ENCODE data around the gene SLC7A14. TPM values are rescaled to one million over a fixed set of nuclear protein-coding genes. Genes with fewer than 3 reads are reported as not detected.
"Not testable (repeated sequence)": the region's sequence is repeated elsewhere in the genome, so short reads cannot be mapped to it uniquely, and the experiment has no call there.

Gene SLC7A14
- total RNA-seq, 1 donor, result under 0.01 TPM

- no peaks in the 10 kb centered on the region for H3K9me3 ChIP-seq (ENCODE audit: low read depth, low read length)
- H3K27me3 ChIP-seq (ENCODE audit: insufficient read depth, low read length), result no peaks in the 10 kb centered on the region
- H3K4me1 ChIP-seq (ENCODE audit: insufficient read depth, low read length), result no peaks in the 10 kb centered on the region
- H3K4me3 ChIP-seq (ENCODE audit: low read length), result no peak overlapping the region
Observed at GRCh38 chr3:170605490-170605889, 19.6 kb upstream of the SLC7A14 start.

- Histone ChIP-seq H3K27me3 (ENCODE audit: insufficient read depth, low read length) (no peaks in the 10 kb centered on the region), H3K4me1 (ENCODE audit: insufficient read depth, low read length) (no peaks in the 10 kb centered on the region), H3K4me3 (ENCODE audit: low read length) (no peak overlapping the region), H3K9me3 (ENCODE audit: low read depth, low read length) (no peaks in the 10 kb centered on the region)
Observed at GRCh38 chr3:170603770-170604510, 18.1 kb upstream of the SLC7A14 start.

GRCh38 chr3:170602556-170602955 is 16.7 kb upstream of the SLC7A14 start:
- Histone ChIP-seq H3K27me3 (ENCODE audit: insufficient read depth, low read length) (no peaks in the 10 kb centered on the region), H3K4me3 (ENCODE audit: low read length) (no peak overlapping the region), H3K9me3 (ENCODE audit: low read depth, low read length) (no peaks in the 10 kb centered on the region), H3K4me1 (ENCODE audit: insufficient read depth, low read length) (no peaks in the 10 kb centered on the region)

- no peaks in the 10 kb centered on the region for H3K9me3 ChIP-seq (ENCODE audit: low read depth, low read length)
- H3K27me3 ChIP-seq (ENCODE audit: insufficient read depth, low read length), result no peaks in the 10 kb centered on the region
- no peaks in the 10 kb centered on the region for H3K4me1 ChIP-seq (ENCODE audit: insufficient read depth, low read length)
- no peak overlapping the region for H3K4me3 ChIP-seq (ENCODE audit: low read length)
Observed at GRCh38 chr3:170600005-170600624, 14.2 kb upstream of the SLC7A14 start.

GRCh38 chr3:170599091-170599490 is 13.2 kb upstream of the SLC7A14 start:
- Histone ChIP-seq H3K9me3 (ENCODE audit: low read depth, low read length) (no peaks in the 10 kb centered on the region), H3K27me3 (ENCODE audit: insufficient read depth, low read length) (no peaks in the 10 kb centered on the region), H3K4me3 (ENCODE audit: low read length) (no peak overlapping the region), H3K4me1 (ENCODE audit: insufficient read depth, low read length) (no peaks in the 10 kb centered on the region)

GRCh38 chr3:170598091-170598502 is 12.2 kb upstream of the SLC7A14 start:
- Histone ChIP-seq H3K9me3 (ENCODE audit: low read depth, low read length) (no peaks in the 10 kb centered on the region), H3K4me3 (ENCODE audit: low read length) (no peak overlapping the region), H3K4me1 (ENCODE audit: insufficient read depth, low read length) (no peaks in the 10 kb centered on the region), H3K27me3 (ENCODE audit: insufficient read depth, low read length) (no peaks in the 10 kb centered on the region)

GRCh38 chr3:170594528-170594927 is 8.7 kb upstream of the SLC7A14 start:
- H3K27me3 ChIP-seq (ENCODE audit: insufficient read depth, low read length), result peaks cover 2% of the 10 kb centered on the region
- H3K4me1 ChIP-seq (ENCODE audit: insufficient read depth, low read length), result no peaks in the 10 kb centered on the region
- H3K9me3 ChIP-seq (ENCODE audit: low read depth, low read length), result no peaks in the 10 kb centered on the region
- no peak overlapping the region for H3K4me3 ChIP-seq (ENCODE audit: low read length)

GRCh38 chr3:170593634-170594033 is 7.8 kb upstream of the SLC7A14 start:
- H3K27me3 ChIP-seq (ENCODE audit: insufficient read depth, low read length), result peaks cover 6% of the 10 kb centered on the region
- no peaks in the 10 kb centered on the region for H3K4me1 ChIP-seq (ENCODE audit: insufficient read depth, low read length)
- H3K4me3 ChIP-seq (ENCODE audit: low read length), result no peak overlapping the region
- no peaks in the 10 kb centered on the region for H3K9me3 ChIP-seq (ENCODE audit: low read depth, low read length)

GRCh38 chr3:170589113-170589512 is 3.2 kb upstream of the SLC7A14 start:
- Histone ChIP-seq H3K4me1 (ENCODE audit: insufficient read depth, low read length) (no peaks in the 10 kb centered on the region), H3K9me3 (ENCODE audit: low read depth, low read length) (no peaks in the 10 kb centered on the region), H3K27me3 (ENCODE audit: insufficient read depth, low read length) (peaks cover 38% of the 10 kb centered on the region), H3K4me3 (ENCODE audit: low read length) (no peak overlapping the region)

- H3K4me1 ChIP-seq (ENCODE audit: insufficient read depth, low read length), result no peaks in the 10 kb centered on the region
- peaks cover 58% of the 10 kb centered on the region for H3K27me3 ChIP-seq (ENCODE audit: insufficient read depth, low read length)
- H3K4me3 ChIP-seq (ENCODE audit: low read length), result no peak overlapping the region
- no peaks in the 10 kb centered on the region for H3K9me3 ChIP-seq (ENCODE audit: low read depth, low read length)
Observed at GRCh38 chr3:170585008-170585936, 603 bp downstream of the SLC7A14 start.

GRCh38 chr3:170584585-170585007 is 1.3 kb downstream of the SLC7A14 start:
- Histone ChIP-seq H3K4me3 (ENCODE audit: low read length) (no peak overlapping the region), H3K27me3 (ENCODE audit: insufficient read depth, low read length) (peaks cover 59% of the 10 kb centered on the region), H3K4me1 (ENCODE audit: insufficient read depth, low read length) (no peaks in the 10 kb centered on the region), H3K9me3 (ENCODE audit: low read depth, low read length) (no peaks in the 10 kb centered on the region)

- H3K27me3 ChIP-seq (ENCODE audit: insufficient read depth, low read length), result peaks cover 28% of the 10 kb centered on the region
- no peak overlapping the region for H3K4me3 ChIP-seq (ENCODE audit: low read length)
- H3K4me1 ChIP-seq (ENCODE audit: insufficient read depth, low read length), result no peaks in the 10 kb centered on the region
- H3K9me3 ChIP-seq (ENCODE audit: low read depth, low read length), result no peaks in the 10 kb centered on the region
Observed at GRCh38 chr3:170579646-170580045, 6.2 kb downstream of the SLC7A14 start.

GRCh38 chr3:170572665-170573253 is 13.1 kb downstream of the SLC7A14 start:
- Histone ChIP-seq H3K4me3 (ENCODE audit: low read length) (no peak overlapping the region), H3K27me3 (ENCODE audit: insufficient read depth, low read length) (no peaks in the 10 kb centered on the region), H3K4me1 (ENCODE audit: insufficient read depth, low read length) (no peaks in the 10 kb centered on the region), H3K9me3 (ENCODE audit: low read depth, low read length) (no peaks in the 10 kb centered on the region)

GRCh38 chr3:170567598-170567997 is 18.3 kb downstream of the SLC7A14 start:
- not testable (repeated sequence) for H3K4me1 ChIP-seq (ENCODE audit: insufficient read depth, low read length); H3K9me3 ChIP-seq (ENCODE audit: low read depth, low read length)

GRCh38 chr3:170566413-170566812 is 19.5 kb downstream of the SLC7A14 start:
- Histone ChIP-seq H3K4me1 (ENCODE audit: insufficient read depth, low read length) (no peaks in the 10 kb centered on the region), H3K9me3 (ENCODE audit: low read depth, low read length) (no peaks in the 10 kb centered on the region), H3K27me3 (ENCODE audit: insufficient read depth, low read length) (no peaks in the 10 kb centered on the region), H3K4me3 (ENCODE audit: low read length) (no peak overlapping the region)

More at GRCh38 chr3:170567598-170567997, 18.3 kb downstream of the SLC7A14 start:
- H3K27me3 ChIP-seq (ENCODE audit: insufficient read depth, low read length); H3K4me3 ChIP-seq (ENCODE audit: low read length): not testable (repeated sequence)

Measured in mononuclear cell (primary cell).